T-cell (primary cell): ENCODE data around the gene PRKAG1. TPM values are rescaled to one million over a fixed set of nuclear protein-coding genes. Genes with fewer than 3 reads are reported as not detected.
A peak's percentile ranks its signal among the peaks of the same experiment; 100 is the strongest.

ENCODE experiments used
- ATAC-seq, 4 experiments: fragments of 200-7000 bp in 3 of 4; fragments of 150-1000 bp in 1 of 4; cut with Tn5 transposase; replicated peaks in 1 of 4; 1 replicate in 3 of 4; 2 replicates in 1 of 4; pipeline ENCODE4 v1.10.0; 2021; ENCODE audit warnings: moderate library complexity in 3 of 4, mild to moderate bottlenecking in 2 of 4, moderate number of reproducible peaks in 1 of 4
- CTCF ChIA-PET, 2 donors: fragments of 300-600 bp; sonication (Branson Sonifier 250); formaldehyde crosslinking; loops; one replicate each; lab custom pipeline; 2022; ENCODE audit warnings: antibody characterized with exemption in 2 of 2; lab: Charles Lee
- POLR2A ChIA-PET, 2 donors: fragments of 300-600 bp; sonication (Branson Sonifier 250); formaldehyde crosslinking; loops; one replicate each; lab custom pipeline; 2022; ENCODE audit warnings: antibody characterized with exemption in 2 of 2; lab: Charles Lee
- DNase-seq, 35 experiments: peaks; one replicate each; pipeline versions ENCODE4 v3.0.0 to v3.0.0-alpha.2; 2013 to 2023
- H3K27ac ChIP-seq: one replicate; pipeline ENCODE4 v1.5.1; 2013; ENCODE audit warnings: low read length
- H3K27me3 ChIP-seq, 2 experiments: replicated peaks in 1 of 2; 1 replicate in 1 of 2; 2 replicates in 1 of 2; pipeline versions ENCODE4 v1.6.1 to v1.7.0; 2013; ENCODE audit warnings: low read length in 1 of 2, mixed read lengths in 1 of 2; ENCODE audit not compliant: control insufficient read depth in 2 of 2, insufficient read depth in 2 of 2; ENCODE audit errors: extremely low read depth in 1 of 2
- H3K36me3 ChIP-seq, 2 donors: 1 replicate in 1 of 2; 2 replicates in 1 of 2; pipeline versions ENCODE4 v1.6.1 to v1.7.0; 2013; ENCODE audit warnings: low read length in 1 of 2; ENCODE audit not compliant: control insufficient read depth in 2 of 2, insufficient read depth in 1 of 2; ENCODE audit errors: extremely low read depth in 1 of 2
- H3K4me1 ChIP-seq, 2 experiments: 1 replicate in 1 of 2; 2 replicates in 1 of 2; pipeline versions ENCODE4 v1.6.1 to v1.7.0; 2013; ENCODE audit warnings: low read length in 2 of 2, mixed read lengths in 1 of 2; ENCODE audit not compliant: insufficient read depth in 2 of 2, control insufficient read depth in 1 of 2; ENCODE audit errors: extremely low read depth in 1 of 2
- H3K4me3 ChIP-seq, 2 donors: 1 replicate in 1 of 2; 2 replicates in 1 of 2; pipeline versions ENCODE4 v1.5.1 to v1.7.0; 2013; ENCODE audit warnings: mild to moderate bottlenecking in 2 of 2, low read length in 1 of 2, moderate library complexity in 1 of 2; ENCODE audit not compliant: control insufficient read depth in 1 of 2; ENCODE audit errors: extremely low read depth in 1 of 2
- H3K9me3 ChIP-seq: 2 replicates; pipeline ENCODE4 v1.7.0; 2013
- H3K27ac Mint-ChIP-seq, 2 donors: one replicate each; pipeline ENCODE4 v1.8.0; 2020 to 2021; ENCODE audit warnings: mild to moderate bottlenecking in 2 of 2, mixed read lengths in 2 of 2
- H3K27me3 Mint-ChIP-seq, 2 donors: one replicate each; pipeline ENCODE4 v1.8.0; 2021 to 2022; ENCODE audit warnings: mixed read lengths in 2 of 2
- H3K36me3 Mint-ChIP-seq: one replicate; pipeline ENCODE4 v1.8.0; 2021; ENCODE audit warnings: mixed read lengths
- H3K4me1 Mint-ChIP-seq, 3 donors: one replicate each; pipeline ENCODE4 v1.8.0; 2020 to 2022; ENCODE audit warnings: mixed read lengths in 3 of 3, mild to moderate bottlenecking in 1 of 3
- H3K4me3 Mint-ChIP-seq, 3 donors: one replicate each; pipeline ENCODE4 v1.8.0; 2020 to 2022; ENCODE audit warnings: mild to moderate bottlenecking in 3 of 3, mixed read lengths in 3 of 3, moderate library complexity in 3 of 3
- H3K9me3 Mint-ChIP-seq, 3 donors: one replicate each; pipeline ENCODE4 v1.8.0; 2020 to 2022; ENCODE audit warnings: mixed read lengths in 3 of 3
- WGBS: methylation state at CpG from one replicate; pipeline ENCODE4 v1.1.5; 2013; ENCODE audit warnings: missing lambda C conversion rate; ENCODE audit not compliant: insufficient coverage; 5-methylcytosine and 5-hydroxymethylcytosine counted together
- total RNA-seq, 35 experiments: library from RNA in 6 of 35; stranded (reverse) in 6 of 35; fragments of 120-200 nt in 1 of 35; gene quantifications; one replicate each; pipeline versions ENCODE4 v1.2.1 to v1.2.4 and lab custom pipeline; 2013 to 2026

The PRKAG1 gene
- total RNA-seq, 5 donors from 2014 or later (not counting 1 experiment from before 2014, with no cell fraction given): 42.5 to 54.6 (median 48.3) TPM

DNA sequence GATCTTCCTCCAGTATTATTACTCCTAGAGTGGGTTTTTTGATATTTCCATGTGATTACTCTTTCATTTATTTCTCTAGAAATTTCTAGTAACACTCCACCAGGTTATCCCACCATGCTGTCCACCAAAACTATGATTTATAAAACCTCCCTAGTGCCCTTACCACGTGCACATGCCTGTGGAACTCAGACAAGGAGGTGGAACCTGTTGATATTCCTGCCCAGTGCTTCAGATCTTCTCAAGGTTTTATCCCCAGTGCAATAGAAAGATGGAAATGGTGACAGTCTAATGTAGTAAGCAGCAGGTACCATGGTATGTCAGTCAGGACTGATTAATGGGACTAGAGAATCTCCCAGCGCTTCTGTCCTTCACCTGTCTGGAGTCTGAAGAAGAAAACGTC is 57.7 kb downstream of the PRKAG1 start:
- peaks cover 5 to 18% of the 10 kb centered on the region in 2 experiments for H3K4me1 ChIP-seq
- peaks cover 0 to 4% of the 10 kb centered on the region in 2 donors for H3K27me3 Mint-ChIP-seq
- ATAC-seq (no peak), DNase-seq (no peak)
- peaks cover 0 to 2% of the 10 kb centered on the region in 2 experiments for H3K27me3 ChIP-seq
- H3K27ac Mint-ChIP-seq: no peak overlapping the region
- H3K9me3 Mint-ChIP-seq: no peaks in the 10 kb centered on the region
- H3K4me1 Mint-ChIP-seq: peaks cover 16 to 20% (median 19%) of the 10 kb centered on the region in 3 donors
- no peaks in the 10 kb centered on the region for H3K9me3 ChIP-seq
- no peak overlapping the region for H3K4me3 ChIP-seq
- no CpG with 5 or more reads among the region's 3 CpGs for WGBS
- CTCF ChIA-PET: interaction anchor here in 1 of 2 donors (0.7 kb wide), 1 partner anchor 58 kb away, joined by 3 read pairs; the partner anchor contains the start of gene PRKAG1
- H3K4me3 Mint-ChIP-seq: no peak overlapping the region
- H3K36me3 ChIP-seq: no peaks in the 10 kb centered on the region
- POLR2A ChIA-PET: no interaction called here
- no peaks in the 10 kb centered on the region for H3K36me3 Mint-ChIP-seq
- H3K27ac ChIP-seq: no peak overlapping the region

- Histone ChIP-seq H3K27ac (no peak overlapping the region), H3K4me3 (peak overlapping the region in 1 of 2 donors; percentile 76), H3K4me1 (peaks cover 11 to 24% of the 10 kb centered on the region in 2 experiments), H3K9me3 (no peaks in the 10 kb centered on the region), H3K36me3 (peaks cover 0 to 3% of the 10 kb centered on the region in 2 donors), H3K27me3 (peaks cover 0 to 2% of the 10 kb centered on the region in 2 experiments)
- Mint-ChIP-seq H3K27me3 (peaks cover 0 to 4% of the 10 kb centered on the region in 2 donors), H3K9me3 (no peaks in the 10 kb centered on the region), H3K4me1 (peaks cover 38 to 43% (median 40%) of the 10 kb centered on the region in 3 donors), H3K36me3 (peaks cover 3% of the 10 kb centered on the region), H3K27ac (peak overlapping the region in 1 of 2 donors; percentile 88), H3K4me3 (peak overlapping the region; percentile 95 to 98 (median 96))
- CTCF ChIA-PET: interaction anchor here (0.7 to 1.7 kb wide), 12 partner anchors 16 to 105 kb away, joined by 3 to 17 read pairs (median 6); partner anchors contain the start of genes WNT1 (in 2 of the 2) and DDX23 (in 1 of the 2)
- DNase-seq: no peak
- POLR2A ChIA-PET: interaction anchor here (0.6 to 1.3 kb wide), 7 partner anchors 20 to 409 kb away, joined by 3 to 11 read pairs (median 5); partner anchors contain the start of gene DDX23 (in 2 of the 2)
- ATAC-seq: no peak
- no CpG with 5 or more reads among the region's 3 CpGs for WGBS
Observed at GRCh38 chr12:48958049-48958388, 60.6 kb downstream of the PRKAG1 start.

- Histone ChIP-seq H3K4me1 (peaks cover 11 to 24% of the 10 kb centered on the region in 2 experiments), H3K27me3 (peaks cover 0 to 2% of the 10 kb centered on the region in 2 experiments), H3K9me3 (no peaks in the 10 kb centered on the region), H3K4me3 (peak within 1 kb of the TSS; percentile 76 to 83), H3K27ac (peak within 1 kb of the TSS; percentile 54), H3K36me3 (peaks cover 0 to 6% of the 10 kb centered on the region in 2 donors)
- WGBS: under 1% methylated on average over 50 of the region's 58 CpGs
- Mint-ChIP-seq H3K27ac (peak within 1 kb of the TSS; percentile 71 to 88), H3K36me3 (peaks cover 4% of the 10 kb centered on the region), H3K4me1 (peaks cover 43 to 48% (median 44%) of the 10 kb centered on the region in 3 donors), H3K4me3 (peak within 1 kb of the TSS; percentile 95 to 98 (median 96)), H3K9me3 (no peaks in the 10 kb centered on the region), H3K27me3 (peaks cover 0 to 4% of the 10 kb centered on the region in 2 donors)
- ChIA-PET POLR2A (interaction anchor here (0.6 to 1.4 kb wide), 8 partner anchors 14 to 231 kb away, joined by 3 to 9 read pairs (median 4); partner anchors contain the start of genes DDX23 (in 2 of the 2) and FKBP11 (in 1 of the 2)), CTCF (interaction anchor here (0.6 to 1.7 kb wide), 18 partner anchors 12 to 1820 kb away, joined by 3 to 17 read pairs (median 4); partner anchors contain the start of genes WNT1 (in 2 of the 2), DDX23 (in 1 of the 2) and FKBP11 (in 1 of the 2))
- peak; percentile 97 for ATAC-seq
- peak; percentile 83 to 95 (median 89) for DNase-seq
Observed at GRCh38 chr12:48957141-48958048, 61.2 kb downstream of the PRKAG1 start, which contains the start of gene ARF3. Gene ARF3, minus strand, starts transcription at chr12:48957487. Its CDS starts 16,392 bp downstream, at chr12:48941095.

GRCh38 chr12:48956279-48957140 is 62.1 kb downstream of the PRKAG1 start:
- 5% methylated on average over 18 of the region's 29 CpGs for WGBS

DNA sequence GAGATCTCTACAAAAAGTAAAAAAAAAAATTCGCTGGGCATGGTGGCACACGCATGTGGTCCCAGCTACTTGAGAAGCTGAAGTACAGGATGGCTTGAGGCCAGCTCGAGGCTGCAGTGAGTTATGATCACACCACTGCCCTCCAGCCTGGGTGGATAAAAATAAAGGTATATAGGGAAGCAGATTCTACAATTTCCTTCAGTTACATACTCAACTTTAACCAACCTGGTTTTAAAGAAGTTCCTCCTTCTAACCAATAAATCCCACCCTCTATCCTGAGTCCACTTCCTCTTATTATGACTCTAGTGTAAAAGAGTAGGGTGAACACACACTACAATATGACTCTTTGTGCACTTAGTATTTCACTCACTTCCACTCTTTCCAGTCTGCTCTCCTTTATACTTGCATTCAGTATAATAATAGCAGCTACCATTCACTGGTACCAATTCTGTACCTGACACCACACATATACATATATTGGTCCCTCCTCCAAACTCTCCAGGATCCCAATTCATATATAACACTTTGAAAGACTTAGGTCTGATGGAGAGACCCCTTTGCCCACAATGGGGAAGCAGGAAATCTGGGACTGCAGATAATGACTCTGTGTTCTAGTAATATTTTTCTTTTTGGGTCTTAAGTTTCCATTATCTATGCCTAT is 63.6 kb downstream of the PRKAG1 start:
- Histone ChIP-seq H3K27me3 (no peaks in the 10 kb centered on the region), H3K27ac (no peak overlapping the region), H3K4me1 (peaks cover 11 to 24% of the 10 kb centered on the region in 2 experiments), H3K9me3 (no peaks in the 10 kb centered on the region), H3K4me3 (no peak overlapping the region), H3K36me3 (peaks cover 0 to 7% of the 10 kb centered on the region in 2 donors)
- DNase-seq (no peak), ATAC-seq (no peak)
- Mint-ChIP-seq H3K27me3 (no peaks in the 10 kb centered on the region), H3K4me1 (peaks cover 46 to 52% (median 50%) of the 10 kb centered on the region in 3 donors), H3K4me3 (peak overlapping the region in 2 of 3 donors; percentile 95 to 98), H3K36me3 (peaks cover 6% of the 10 kb centered on the region), H3K27ac (peak overlapping the region; percentile 25 to 44), H3K9me3 (no peaks in the 10 kb centered on the region)
- POLR2A ChIA-PET: interaction anchor here in 1 of 2 donors (0.6 kb wide), 1 partner anchor 32 kb away, joined by 4 read pairs; no protein-coding TSS in a partner anchor
- CTCF ChIA-PET: interaction anchor here in 1 of 2 donors (0.6 kb wide), 1 partner anchor 57 kb away, joined by 3 read pairs; no protein-coding TSS in a partner anchor
- WGBS: no CpG with 5 or more reads among the region's 3 CpGs

More at GRCh38 chr12:48956279-48957140, 62.1 kb downstream of the PRKAG1 start:
- H3K27ac Mint-ChIP-seq: peak overlapping the region; percentile 65 to 74
- H3K27ac ChIP-seq: peak overlapping the region; percentile 54
- CTCF ChIA-PET: interaction anchor here (0.6 to 1.7 kb wide), 11 partner anchors 20 to 1819 kb away, joined by 3 to 17 read pairs (median 6); partner anchors contain the start of genes WNT1 (in 2 of the 2), DDX23 (in 1 of the 2) and FKBP11 (in 1 of the 2)
- no peaks in the 10 kb centered on the region for H3K9me3 ChIP-seq
- ATAC-seq (peak; percentile 14 to 30 (median 22)), DNase-seq (peak in 3 of 35 experiments; percentile 17 to 56 (median 19))
- H3K4me3 Mint-ChIP-seq: peak overlapping the region; percentile 95 to 98 (median 96)
- H3K4me3 ChIP-seq: peak overlapping the region; percentile 76 to 83
- H3K36me3 Mint-ChIP-seq: peaks cover 6% of the 10 kb centered on the region
- no peaks in the 10 kb centered on the region for H3K9me3 Mint-ChIP-seq
- POLR2A ChIA-PET: interaction anchor here (1.3 to 1.4 kb wide), 2 partner anchors 21 to 31 kb away, joined by 4 to 6 read pairs; partner anchors contain the start of gene FKBP11 (in 1 of the 2)
- H3K4me1 ChIP-seq: peaks cover 11 to 24% of the 10 kb centered on the region in 2 experiments
- peaks cover 0 to 2% of the 10 kb centered on the region in 2 experiments for H3K27me3 ChIP-seq
- H3K27me3 Mint-ChIP-seq: peaks cover 0 to 4% of the 10 kb centered on the region in 2 donors
- peaks cover 0 to 7% of the 10 kb centered on the region in 2 donors for H3K36me3 ChIP-seq
- H3K4me1 Mint-ChIP-seq: peaks cover 46 to 52% (median 47%) of the 10 kb centered on the region in 3 donors
